ENCODE results near the gene UBAC2. TPM values are rescaled to one million over a fixed set of nuclear protein-coding genes. Genes with fewer than 3 reads are reported as not detected.
A peak's percentile ranks its signal among the peaks of the same experiment; 100 is the strongest.

Gene UBAC2
- total and polyA plus RNA-seq, 4 donors = 32.9 to 42.3 (median 35.3) TPM

- TF ChIP-seq GABPA (IDR thresholded peaks at IDR 0.05 in 1 of 2, conservative IDR thresholded peaks at IDR 0.05 in 1 of 2) (no peak), HNF4A (conservative IDR thresholded peaks at IDR 0.05) (no peak), TAF1 (conservative IDR thresholded peaks at IDR 0.05) (no peak), MAX (IDR thresholded peaks at IDR 0.05) (no peak), RAD21 (IDR thresholded peaks at IDR 0.05) (no peak), ZBTB33 (IDR thresholded peaks at IDR 0.05) (no peak), HNF4G (IDR thresholded peaks at IDR 0.05) (no peak), RXRA (IDR thresholded peaks at IDR 0.05) (no peak), JUND (IDR thresholded peaks at IDR 0.05) (no peak), NR2F2 (IDR thresholded peaks at IDR 0.05) (no peak)
- Histone ChIP-seq H3K4me3 (ENCODE audit: low read depth in 1 of 3, low read length in 3 of 3) (no peak overlapping the region), H3K4me1 (ENCODE audit: control insufficient read depth in 4 of 4, insufficient read depth in 4 of 4, low read length in 3 of 4) (no peaks in the 10 kb centered on the region), H3K27me3 (ENCODE audit: control insufficient read depth in 4 of 4, insufficient read depth in 4 of 4, low read length in 3 of 4) (no peaks in the 10 kb centered on the region), H3K9ac (ENCODE audit: low read depth in 1 of 2, low read length in 2 of 2) (no peak overlapping the region), H3K27ac (ENCODE audit: low read depth in 1 of 2, low read length in 2 of 2) (no peak overlapping the region), H3K9me3 (ENCODE audit: control insufficient read depth in 4 of 4, low read length in 3 of 4) (no peaks in the 10 kb centered on the region), H3K36me3 (ENCODE audit: control insufficient read depth in 4 of 4, insufficient read depth in 3 of 4, low read depth in 1 of 4, low read length in 3 of 4) (peaks cover 1 to 7% (median 3%) of the 10 kb centered on the region in 4 donors)
- no peak for DNase-seq (ENCODE audit: low spot score)
Measured at GRCh38 chr13:99321709-99322108, 121.1 kb downstream of the UBAC2 start.

GRCh38 chr13:99322297-99323103 lies 121.8 kb downstream of the UBAC2 start:
- DNase-seq (ENCODE audit: low spot score) = no peak
- H3K27me3 ChIP-seq (ENCODE audit: control insufficient read depth in 4 of 4, insufficient read depth in 4 of 4, low read length in 3 of 4) = no peaks in the 10 kb centered on the region
- no peaks in the 10 kb centered on the region for H3K9me3 ChIP-seq (ENCODE audit: control insufficient read depth in 4 of 4, low read length in 3 of 4)
- H3K4me1 ChIP-seq (ENCODE audit: control insufficient read depth in 4 of 4, insufficient read depth in 4 of 4, low read length in 3 of 4) = no peaks in the 10 kb centered on the region
- 87% methylated on average over 10 of the region's 10 CpGs for WGBS
- H3K9ac ChIP-seq (ENCODE audit: low read depth in 1 of 2, low read length in 2 of 2) = no peak overlapping the region
- TF ChIP-seq TAF1 (conservative IDR thresholded peaks at IDR 0.05) (no peak), FOXA2 (IDR thresholded peaks at IDR 0.05) (no peak), SP1 (IDR thresholded peaks at IDR 0.05) (no peak), RAD21 (IDR thresholded peaks at IDR 0.05) (no peak), RXRA (IDR thresholded peaks at IDR 0.05) (no peak), NR2F2 (IDR thresholded peaks at IDR 0.05) (no peak), EGR1 (IDR thresholded peaks at IDR 0.05; ENCODE audit: low read depth in 2 of 2) (no peak), ATF3 (IDR thresholded peaks at IDR 0.05) (no peak), FOXA1 (IDR thresholded peaks at IDR 0.05) (no peak), HNF4A (conservative IDR thresholded peaks at IDR 0.05) (no peak), ZBTB33 (IDR thresholded peaks at IDR 0.05) (no peak), CTCF (IDR thresholded peaks at IDR 0.05; ENCODE audit: low read depth, low read length, missing input control) (no peak), MAX (IDR thresholded peaks at IDR 0.05) (no peak), REST (IDR thresholded peaks at IDR 0.05) (no peak), YY1 (IDR thresholded peaks at IDR 0.05) (no peak), JUND (IDR thresholded peaks at IDR 0.05) (no peak), HNF4G (IDR thresholded peaks at IDR 0.05) (no peak)
- H3K27ac ChIP-seq (ENCODE audit: low read depth in 1 of 2, low read length in 2 of 2) = peak overlapping the region in 1 of 2 donors; percentile 6
- no peak overlapping the region for H3K4me3 ChIP-seq (ENCODE audit: low read depth in 1 of 3, low read length in 3 of 3)
- peaks cover 1 to 7% (median 3%) of the 10 kb centered on the region in 4 donors for H3K36me3 ChIP-seq (ENCODE audit: control insufficient read depth in 4 of 4, insufficient read depth in 3 of 4, low read depth in 1 of 4, low read length in 3 of 4)
